ENCODE results near the gene SGMS1.
"Not testable (repeated sequence)": the region's sequence is repeated elsewhere in the genome, so short reads cannot be mapped to it uniquely, and the experiment has no call there.

Gene SGMS1

GRCh38 chr10:50623663-50624412 lies at the start of gene SGMS1:
TSS of gene SGMS1 (minus strand) at chr10:50623956. CDS start at chr10:50344114, 279,842 bp downstream.
- CTCF ChIA-PET, result no interaction called here
- H3K27ac ChIP-seq, result peak within 1 kb of the TSS; percentile 98

DNA sequence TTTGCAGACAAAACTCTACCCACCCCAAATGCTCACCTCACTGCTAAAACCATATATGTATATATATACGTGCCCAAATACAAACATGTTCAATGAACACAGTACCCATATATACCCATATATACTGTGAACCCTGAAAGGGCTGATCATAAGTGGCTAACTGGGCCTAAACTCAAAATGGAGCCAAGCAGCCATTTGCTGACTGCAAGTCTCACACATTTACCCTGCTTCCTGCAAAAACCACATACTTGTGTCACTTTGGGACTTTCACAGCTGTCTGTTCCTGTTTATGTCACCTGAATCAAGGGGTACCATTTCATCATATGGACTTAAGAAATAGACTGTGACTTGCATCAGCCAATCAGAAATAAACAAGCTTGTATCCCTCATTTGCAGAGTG lies 48.4 kb upstream of the SGMS1 start:
- POLR2A ChIA-PET (ENCODE audit: low non-redundant PET); DNase-seq (ENCODE audit: low spot score); H3K27ac ChIP-seq: not testable (repeated sequence)

More at GRCh38 chr10:50623663-50624412, at the start of gene SGMS1:
- no peak for TF ChIP-seq CTCF (conservative IDR thresholded peaks at IDR 0.05; ENCODE audit: low read depth)
- POLR2A ChIA-PET (ENCODE audit: low non-redundant PET), result no interaction called here
- DNase-seq (ENCODE audit: low spot score), result peak; percentile 69

GRCh38 chr10:50671645-50672044 lies 47.9 kb upstream of the SGMS1 start:
- DNase-seq (ENCODE audit: low spot score); H3K27ac ChIP-seq; POLR2A ChIA-PET (ENCODE audit: low non-redundant PET); CTCF ChIA-PET: not testable (repeated sequence)

More for the DNA sequence above, 48.4 kb upstream of the SGMS1 start:
- CTCF ChIA-PET, result not testable (repeated sequence)

- CTCF ChIA-PET; POLR2A ChIA-PET (ENCODE audit: low non-redundant PET); DNase-seq (ENCODE audit: low spot score); H3K27ac ChIP-seq: not testable (repeated sequence)
These were observed 46.2 kb upstream of the SGMS1 start for GRCh38 chr10:50669957-50670356.

DNA sequence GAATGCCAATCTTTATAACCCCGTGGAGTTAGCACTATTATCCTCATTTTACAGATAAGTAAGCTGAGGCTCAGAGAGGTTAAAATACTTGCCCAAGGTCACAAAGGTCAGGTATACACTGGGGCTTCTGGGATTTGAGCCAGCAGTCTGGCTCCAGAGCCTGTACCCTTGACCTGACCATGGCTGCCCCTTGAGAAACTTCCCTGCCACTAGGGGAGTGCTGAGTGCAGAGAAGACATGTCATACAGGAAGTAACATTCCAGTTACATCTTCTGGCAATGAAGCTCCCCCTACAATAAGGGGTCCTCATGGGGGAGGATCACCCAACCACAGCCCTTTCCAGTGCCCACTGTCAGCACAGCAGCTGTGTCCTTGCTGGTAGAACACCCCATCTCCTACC lies 43.6 kb upstream of the SGMS1 start:
- CTCF ChIA-PET; H3K27ac ChIP-seq; POLR2A ChIA-PET (ENCODE audit: low non-redundant PET); DNase-seq (ENCODE audit: low spot score): not testable (repeated sequence)

DNA sequence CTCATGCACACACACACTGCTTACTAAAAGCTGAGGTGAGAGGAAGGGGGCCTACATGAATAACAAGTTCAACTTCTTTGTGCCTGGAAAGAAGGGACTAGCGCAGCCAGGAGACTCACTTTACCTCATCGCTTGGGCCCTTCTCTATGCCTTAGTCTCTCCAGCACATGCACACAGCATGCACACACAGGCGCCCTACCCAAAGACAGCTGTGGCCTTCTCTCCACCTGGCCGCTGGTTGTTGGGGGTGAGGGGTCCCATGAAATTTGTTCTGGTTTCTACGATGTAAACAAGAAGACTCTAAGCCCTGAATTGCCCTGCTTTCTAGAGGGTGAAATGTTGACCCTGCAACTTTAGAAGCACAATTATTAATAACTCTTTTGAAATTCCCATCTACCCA lies 38.7 kb upstream of the SGMS1 start:
- CTCF ChIA-PET, result interaction anchor here (0.8 kb wide), 1 partner anchor 37 kb away, joined by 6 read pairs; no protein-coding TSS in a partner anchor
- POLR2A ChIA-PET (ENCODE audit: low non-redundant PET), result not testable (repeated sequence)

DNA sequence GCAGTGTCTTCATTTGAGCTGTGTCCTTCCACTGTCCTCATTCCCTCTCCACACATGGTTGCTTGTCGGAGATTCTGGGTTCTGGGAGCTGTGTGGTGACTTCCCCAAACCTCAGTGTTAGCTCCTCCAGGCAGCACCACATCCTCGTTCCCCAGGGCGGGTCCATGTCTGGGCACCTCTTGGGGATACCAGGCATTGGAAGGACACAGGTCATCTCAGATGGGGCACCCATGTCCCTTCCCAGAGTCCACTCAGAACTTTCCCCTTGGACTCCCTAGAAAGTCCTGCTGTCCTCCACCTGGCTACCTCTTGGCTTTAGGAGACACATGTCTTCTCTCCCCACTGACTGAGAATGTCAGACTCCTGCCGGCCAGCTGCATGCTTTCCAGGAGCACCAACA lies 37.8 kb upstream of the SGMS1 start:
- CTCF ChIA-PET, result interaction anchor here (0.8 kb wide), 1 partner anchor 36 kb away, joined by 6 read pairs; no protein-coding TSS in a partner anchor
- DNase-seq (ENCODE audit: low spot score); H3K27ac ChIP-seq; POLR2A ChIA-PET (ENCODE audit: low non-redundant PET): not testable (repeated sequence)

More for the DNA sequence above, 38.7 kb upstream of the SGMS1 start:
- not testable (repeated sequence) for H3K27ac ChIP-seq; DNase-seq (ENCODE audit: low spot score)

- POLR2A ChIA-PET (ENCODE audit: low non-redundant PET); H3K27ac ChIP-seq; DNase-seq (ENCODE audit: low spot score): not testable (repeated sequence)
- CTCF ChIA-PET, result interaction anchor here (0.6 to 0.9 kb wide), 5 partner anchors 173 to 1005 kb away, joined by 3 to 5 read pairs (median 3); no protein-coding TSS in a partner anchor
These were observed 36.3 kb upstream of the SGMS1 start for GRCh38 chr10:50659865-50660730.

DNA sequence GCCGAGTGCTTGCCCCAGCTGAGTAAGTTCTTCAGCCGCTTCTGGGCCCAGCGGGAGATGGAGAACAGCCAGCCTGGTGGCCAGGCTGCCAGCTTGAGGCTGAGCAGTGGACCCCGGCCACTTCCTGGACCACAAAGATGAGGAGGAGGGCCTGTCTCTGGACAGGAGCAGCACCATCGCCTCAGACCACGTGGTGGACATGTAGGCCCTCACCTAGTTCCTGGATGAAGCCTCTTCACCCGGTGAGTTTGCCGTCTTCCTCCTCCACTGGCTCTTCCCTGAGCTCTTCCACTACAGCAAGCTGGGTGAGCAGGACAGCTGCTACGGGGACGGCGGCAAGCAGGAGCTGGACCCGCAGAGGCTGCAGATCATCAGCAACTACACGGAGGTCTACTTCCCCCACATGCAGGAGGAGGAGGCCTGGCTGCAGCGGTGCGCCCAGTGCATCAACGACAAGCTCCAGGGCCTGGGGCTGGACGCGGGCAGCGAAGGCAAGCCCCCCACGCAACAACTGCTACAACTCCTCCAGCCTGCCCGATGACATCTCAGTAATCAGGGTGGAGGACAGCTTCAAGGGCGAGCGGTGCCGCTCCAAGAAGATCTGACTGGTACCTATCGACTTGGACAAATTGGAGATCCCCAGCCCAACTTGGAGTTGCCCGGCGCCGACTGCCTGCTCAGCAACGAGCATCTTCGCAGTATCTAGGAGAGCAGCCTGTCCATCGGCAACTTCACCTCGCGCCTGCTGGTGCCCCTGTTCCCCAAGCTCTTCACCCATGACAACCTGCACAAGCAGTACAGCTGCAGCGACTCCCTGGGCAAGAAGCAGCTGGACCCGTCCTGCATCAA lies 35.5 kb upstream of the SGMS1 start:
- POLR2A ChIA-PET (ENCODE audit: low non-redundant PET); DNase-seq (ENCODE audit: low spot score); H3K27ac ChIP-seq; CTCF ChIA-PET: not testable (repeated sequence)

DNA sequence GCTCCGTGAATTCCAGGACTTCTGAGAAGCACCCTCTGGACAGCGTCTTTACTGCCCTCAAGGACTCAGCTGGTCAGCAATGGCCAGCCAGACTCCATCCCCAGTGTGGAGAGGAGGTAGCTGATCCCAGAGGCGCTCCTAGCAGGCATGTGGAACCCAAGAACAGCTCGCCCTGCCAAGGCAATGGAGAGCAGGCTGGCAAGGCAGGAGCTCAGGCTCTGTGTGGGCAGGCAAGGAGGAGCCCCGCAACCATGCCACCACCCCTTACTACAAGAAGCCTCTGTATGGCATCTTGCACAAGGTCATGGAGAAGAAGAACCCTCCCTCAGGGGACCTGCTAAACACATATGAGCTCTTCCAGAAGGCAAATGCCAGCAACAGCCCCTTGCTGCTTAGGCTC lies 34.4 kb upstream of the SGMS1 start:
- DNase-seq (ENCODE audit: low spot score), result no peak
- no peak for TF ChIP-seq CTCF (conservative IDR thresholded peaks at IDR 0.05; ENCODE audit: low read depth)
- ChIA-PET POLR2A (ENCODE audit: low non-redundant PET) (no interaction called here), CTCF (no interaction called here)
- H3K27ac ChIP-seq, result no peak overlapping the region
